Measurements from ENCODE around the gene POU3F2. TPM values are rescaled to one million over a fixed set of nuclear protein-coding genes. Genes with fewer than 3 reads are reported as not detected.

Gene POU3F2
- total RNA-seq, 4 donors from 2014 or later, result not detected

DNA sequence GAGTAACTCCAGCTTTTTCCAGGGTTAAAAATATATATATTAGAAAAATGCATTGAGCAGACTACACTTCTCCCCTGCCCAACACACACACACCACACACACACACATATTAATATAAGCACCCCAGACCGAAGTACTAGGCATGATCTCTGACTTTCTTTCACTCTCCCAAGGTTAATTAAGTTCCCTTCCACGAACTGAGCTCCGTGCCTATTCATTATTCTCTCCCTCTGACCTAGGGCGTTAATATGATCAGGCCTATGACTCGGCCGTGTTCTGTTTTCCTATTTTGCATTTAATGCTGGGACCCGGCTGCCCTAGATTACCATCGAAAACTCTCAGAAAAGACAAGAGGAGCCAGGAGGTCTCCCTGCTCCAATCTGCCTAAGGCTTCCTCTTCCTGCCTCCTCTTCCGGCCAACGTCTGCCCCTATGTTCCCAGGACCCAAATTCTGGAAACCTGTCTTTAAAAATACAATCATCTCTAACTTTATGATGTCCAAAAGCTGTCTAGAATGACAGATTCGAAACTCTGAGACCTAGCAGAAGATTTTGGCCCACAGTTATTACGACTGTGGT, 6.1 kb upstream of the POU3F2 start:
- 10 to 13% methylated on average over 12 of the region's 12 CpGs for WGBS, 2 donors
- intact Hi-C loops (cut with DNase I; ENCODE audit: low total_unique reads), result no loop called here
- DNase-seq (ENCODE audit: low spot score in 2 of 2), result no peak
- TF ChIP-seq, protein P1, sequence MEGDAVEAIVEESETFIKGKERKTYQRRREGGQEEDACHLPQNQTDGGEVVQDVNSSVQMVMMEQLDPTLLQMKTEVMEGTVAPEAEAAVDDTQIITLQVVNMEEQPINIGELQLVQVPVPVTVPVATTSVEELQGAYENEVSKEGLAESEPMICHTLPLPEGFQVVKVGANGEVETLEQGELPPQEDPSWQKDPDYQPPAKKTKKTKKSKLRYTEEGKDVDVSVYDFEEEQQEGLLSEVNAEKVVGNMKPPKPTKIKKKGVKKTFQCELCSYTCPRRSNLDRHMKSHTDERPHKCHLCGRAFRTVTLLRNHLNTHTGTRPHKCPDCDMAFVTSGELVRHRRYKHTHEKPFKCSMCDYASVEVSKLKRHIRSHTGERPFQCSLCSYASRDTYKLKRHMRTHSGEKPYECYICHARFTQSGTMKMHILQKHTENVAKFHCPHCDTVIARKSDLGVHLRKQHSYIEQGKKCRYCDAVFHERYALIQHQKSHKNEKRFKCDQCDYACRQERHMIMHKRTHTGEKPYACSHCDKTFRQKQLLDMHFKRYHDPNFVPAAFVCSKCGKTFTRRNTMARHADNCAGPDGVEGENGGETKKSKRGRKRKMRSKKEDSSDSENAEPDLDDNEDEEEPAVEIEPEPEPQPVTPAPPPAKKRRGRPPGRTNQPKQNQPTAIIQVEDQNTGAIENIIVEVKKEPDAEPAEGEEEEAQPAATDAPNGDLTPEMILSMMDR (IDR thresholded peaks at IDR 0.05), result no peak
- no peak for TF ChIP-seq POLR2A (IDR thresholded peaks at IDR 0.05)
- no peak overlapping the region for H3K4me3 ChIP-seq (ENCODE audit: low read depth, poor library complexity, severe bottlenecking)

DNA sequence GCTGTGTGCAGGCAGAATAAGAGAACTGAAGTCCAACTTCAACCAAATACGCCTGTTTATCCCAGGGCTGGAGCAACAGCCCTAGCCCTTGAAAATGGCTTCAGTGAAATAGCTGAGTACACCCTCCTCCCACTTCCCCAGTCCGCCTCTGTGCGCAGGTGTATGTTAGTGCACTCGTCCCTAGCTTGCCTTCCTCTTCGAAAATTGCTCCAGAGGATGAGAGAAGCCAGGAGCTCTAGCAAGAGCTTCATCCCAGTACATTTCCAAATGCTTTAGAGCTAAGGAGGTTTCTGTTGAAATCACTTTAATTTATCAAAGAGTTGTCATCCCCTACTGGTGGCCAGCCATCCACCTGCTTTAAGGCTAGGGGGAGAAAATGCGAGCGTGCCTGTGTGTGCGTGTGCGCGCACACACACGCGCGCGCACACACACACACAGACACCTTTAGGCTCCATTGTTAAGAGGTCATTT, 5.4 kb upstream of the POU3F2 start:
- no peak overlapping the region for H3K4me3 ChIP-seq (ENCODE audit: low read depth, poor library complexity, severe bottlenecking)
- TF ChIP-seq, protein P1 (IDR thresholded peaks at IDR 0.05), result no peak
- TF ChIP-seq POLR2A (IDR thresholded peaks at IDR 0.05), result no peak
- no peak for DNase-seq (ENCODE audit: low spot score in 2 of 2)
- intact Hi-C loops (cut with DNase I; ENCODE audit: low total_unique reads), result no loop called here
- WGBS, 2 donors, result 13 to 21% methylated on average over 14 of the region's 14 CpGs

DNA sequence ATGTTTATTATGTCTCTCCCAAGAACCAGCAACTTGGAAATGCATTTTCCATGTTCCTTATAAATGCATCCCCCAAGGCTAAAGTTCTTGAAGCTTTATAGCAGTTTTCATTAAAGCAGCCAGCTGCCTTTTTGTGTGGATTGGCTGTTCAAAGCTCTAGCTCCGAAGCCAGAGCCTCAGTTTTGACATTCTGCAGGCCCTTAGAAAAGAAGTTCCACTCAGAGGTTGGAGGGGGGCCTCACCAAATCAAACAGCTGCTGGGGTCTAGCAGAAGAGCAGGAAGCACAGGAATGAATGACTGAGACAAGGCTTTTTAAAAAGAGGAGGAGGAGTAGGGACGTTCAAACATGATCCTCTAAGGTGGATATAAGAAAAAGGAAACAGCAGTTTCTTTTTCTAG, 4.2 kb upstream of the POU3F2 start:
- no peak overlapping the region for H3K4me3 ChIP-seq (ENCODE audit: low read depth, poor library complexity, severe bottlenecking)
- WGBS, 2 donors, result 42 to 43% methylated on average over 2 of the region's 2 CpGs
- no peak for TF ChIP-seq POLR2A (IDR thresholded peaks at IDR 0.05)
- TF ChIP-seq, protein P1 (IDR thresholded peaks at IDR 0.05), result no peak
- no peak for DNase-seq (ENCODE audit: low spot score in 2 of 2)
- intact Hi-C loops (cut with DNase I; ENCODE audit: low total_unique reads), result no loop called here

DNA sequence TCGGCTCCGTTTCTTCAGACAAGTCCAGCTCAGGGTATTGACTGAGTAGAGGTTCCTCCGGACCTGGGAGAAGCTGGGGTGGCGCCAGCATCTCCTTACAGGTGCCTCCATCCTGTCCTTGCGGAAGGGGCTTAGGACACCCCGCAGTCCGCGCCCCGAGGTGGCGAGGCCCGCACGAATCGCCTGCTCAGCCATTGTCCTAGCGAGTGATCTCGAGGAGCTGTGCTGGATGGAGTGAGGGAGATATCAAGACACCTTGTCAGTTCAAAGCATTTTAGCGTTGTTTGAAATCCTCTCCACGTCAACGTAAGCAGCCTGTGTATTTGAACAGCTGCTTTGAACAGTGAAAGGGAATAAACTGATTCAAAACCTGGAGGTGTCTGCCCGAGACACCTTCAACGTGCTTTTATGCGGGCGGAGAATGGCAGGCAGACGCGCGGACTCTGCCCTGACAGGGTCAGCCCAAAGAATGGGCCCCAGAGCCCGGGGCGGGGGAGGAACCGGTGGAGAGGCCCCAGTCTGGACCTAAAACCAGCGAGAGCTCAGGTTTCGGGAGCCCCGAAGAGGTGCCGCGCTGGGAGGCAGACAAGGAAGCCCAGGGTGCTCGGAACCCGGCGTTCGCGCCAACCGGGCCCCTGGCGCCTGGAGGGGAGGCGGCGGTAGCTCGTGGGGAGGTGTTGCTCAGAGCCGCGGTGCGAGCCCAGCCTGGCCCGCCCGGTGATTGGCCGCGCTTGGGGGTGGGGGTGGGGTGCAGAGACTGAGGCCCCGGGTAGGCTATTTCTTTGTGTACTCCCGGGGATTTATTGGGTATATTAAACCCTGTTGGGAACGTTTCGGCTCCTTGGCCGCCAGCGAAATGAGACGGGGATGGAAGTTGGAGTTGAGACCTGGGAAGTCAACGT, 3.1 kb upstream of the POU3F2 start:
- no peak for TF ChIP-seq POLR2A (IDR thresholded peaks at IDR 0.05)
- TF ChIP-seq, protein P1 (IDR thresholded peaks at IDR 0.05), result no peak
- intact Hi-C loops (cut with DNase I; ENCODE audit: low total_unique reads), result no loop called here
- H3K4me3 ChIP-seq (ENCODE audit: low read depth, poor library complexity, severe bottlenecking), result no peak overlapping the region
- no peak for DNase-seq (ENCODE audit: low spot score in 2 of 2)
- 4% methylated on average over 48 to 56 of the region's 58 CpGs for WGBS, 2 donors

DNA sequence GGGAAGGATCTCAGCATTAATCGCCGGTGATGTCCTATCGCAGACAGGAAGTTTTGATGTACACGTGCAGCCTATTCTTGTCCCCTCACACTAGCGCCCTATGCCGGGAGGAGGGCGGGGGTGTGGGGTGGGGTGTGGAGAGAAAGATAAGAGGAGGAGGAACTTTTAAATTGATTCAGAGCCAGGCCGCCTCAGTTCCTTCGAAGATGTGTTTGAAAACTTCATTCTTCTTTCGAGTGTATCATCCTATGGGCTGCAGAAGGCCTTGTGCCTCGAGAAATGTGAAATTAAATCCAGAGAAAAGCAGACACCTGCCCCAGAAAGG, 2.5 kb upstream of the POU3F2 start:
- 3% methylated on average over 11 of the region's 11 CpGs for WGBS, 2 donors
- DNase-seq (ENCODE audit: low spot score in 2 of 2), result no peak
- no peak overlapping the region for H3K4me3 ChIP-seq (ENCODE audit: low read depth, poor library complexity, severe bottlenecking)
- no peak for TF ChIP-seq POLR2A (IDR thresholded peaks at IDR 0.05)
- TF ChIP-seq, protein P1 (IDR thresholded peaks at IDR 0.05), result no peak
- intact Hi-C loops (cut with DNase I; ENCODE audit: low total_unique reads), result no loop called here
